Naive thymus-derived CD4-positive, alpha-beta T cell (primary cell): ENCODE results near the gene TACSTD2. TPM values are rescaled to one million over a fixed set of nuclear protein-coding genes. Genes with fewer than 3 reads are reported as not detected.

Experiments
- ATAC-seq: fragments of 150-1000 bp; cut with Tn5 transposase; 2 replicates; pipeline ENCODE4 v1.10.0; 2021; ENCODE audit warnings: mild to moderate bottlenecking, moderate library complexity
- CTCF ChIA-PET: fragments of 350-600 bp; sonication (Branson Sonifier 250); formaldehyde crosslinking; loops from one replicate; lab custom pipeline; 2021; ENCODE audit warnings: antibody characterized with exemption; lab: Charles Lee
- POLR2A ChIA-PET: fragments of 350-600 bp; sonication (Branson Sonifier 250); formaldehyde crosslinking; loops from one replicate; lab custom pipeline; 2021; ENCODE audit warnings: antibody characterized with exemption, inconsistent platforms; lab: Charles Lee
- DNase-seq, 9 donors: peaks; one replicate each; pipeline versions ENCODE4 v3.0.0 to v3.0.0-alpha.2; 2020 to 2022; ENCODE audit warnings: mixed read lengths in 1 of 9
- H3K27ac ChIP-seq: one replicate; pipeline ENCODE4 v1.7.0; 2013; ENCODE audit warnings: mild to moderate bottlenecking, low read depth, low read length, moderate library complexity
- H3K27me3 ChIP-seq, 2 donors: one replicate each; pipeline ENCODE4 v1.7.0; 2013; ENCODE audit warnings: low read length in 2 of 2, mild to moderate bottlenecking in 2 of 2, moderate library complexity in 2 of 2; ENCODE audit not compliant: control insufficient read depth in 2 of 2, insufficient read depth in 2 of 2
- H3K36me3 ChIP-seq, 3 experiments: 1 replicate in 2 of 3; 2 replicates in 1 of 3; pipeline ENCODE4 v1.7.0; 2013; ENCODE audit warnings: low read length in 3 of 3, mild to moderate bottlenecking in 3 of 3, moderate library complexity in 1 of 3; ENCODE audit not compliant: insufficient read depth in 3 of 3, control insufficient read depth in 2 of 3
- H3K4me1 ChIP-seq, 2 donors: one replicate each; pipeline ENCODE4 v1.7.0; 2013; ENCODE audit warnings: low read length in 2 of 2, mild to moderate bottlenecking in 2 of 2, moderate library complexity in 1 of 2; ENCODE audit not compliant: control insufficient read depth in 2 of 2, insufficient read depth in 2 of 2
- H3K4me3 ChIP-seq: 2 replicates; pipeline ENCODE4 v1.7.0; 2013; ENCODE audit warnings: mild to moderate bottlenecking, low read length
- H3K9me3 ChIP-seq, 3 experiments: 1 replicate in 2 of 3; 2 replicates in 1 of 3; pipeline ENCODE4 v1.7.0; 2013; ENCODE audit warnings: low read length in 3 of 3; ENCODE audit not compliant: control insufficient read depth in 2 of 3
- H3K27ac Mint-ChIP-seq, 9 donors: one replicate each; pipeline ENCODE4 v1.8.0; 2020 to 2022; ENCODE audit warnings: mixed read lengths in 9 of 9, mild to moderate bottlenecking in 8 of 9, moderate library complexity in 5 of 9, inconsistent platforms in 2 of 9
- H3K27me3 Mint-ChIP-seq, 5 donors: one replicate each; pipeline ENCODE4 v1.8.0; 2021 to 2022; ENCODE audit warnings: mixed read lengths in 5 of 5, mild to moderate bottlenecking in 1 of 5
- H3K36me3 Mint-ChIP-seq, 5 donors: one replicate each; pipeline ENCODE4 v1.8.0; 2020 to 2022; ENCODE audit warnings: mixed read lengths in 5 of 5, mild to moderate bottlenecking in 3 of 5, inconsistent platforms in 1 of 5
- H3K4me1 Mint-ChIP-seq, 7 donors: one replicate each; pipeline ENCODE4 v1.8.0; 2020 to 2022; ENCODE audit warnings: mixed read lengths in 7 of 7, mild to moderate bottlenecking in 3 of 7, inconsistent platforms in 1 of 7
- H3K4me3 Mint-ChIP-seq, 10 donors: one replicate each; pipeline ENCODE4 v1.8.0; 2020 to 2022; ENCODE audit warnings: mild to moderate bottlenecking in 10 of 10, mixed read lengths in 10 of 10, moderate library complexity in 6 of 10, inconsistent platforms in 2 of 10
- H3K9me3 Mint-ChIP-seq, 11 donors: one replicate each; pipeline ENCODE4 v1.8.0; 2020 to 2022; ENCODE audit warnings: mixed read lengths in 11 of 11, mild to moderate bottlenecking in 4 of 11, inconsistent platforms in 1 of 11, moderate library complexity in 1 of 11
- intact Hi-C, 2 donors: fragments of 100-400 bp; cut with micrococcal nuclease; formaldehyde crosslinking; loops; one replicate each; pipeline ENCODE4 v1.15.1; 2023
- polyA plus RNA-seq, 2 donors: library from polyadenylated mRNA; unstranded; fragments of 300-500 nt; fragmentation: Illumina TruSeq; gene quantifications; one replicate each; pipeline ENCODE4 v1.2.3, GENCODE V29; 2021
- total RNA-seq, 6 experiments: library from RNA in 5 of 6; stranded (reverse) in 5 of 6; gene quantifications; 1 replicate in 5 of 6; 2 replicates in 1 of 6; pipeline ENCODE4 v1.2.3 and lab custom pipeline; 2021 to 2026

Gene TACSTD2
- total and polyA plus RNA-seq, 7 experiments from 2014 or later = 0.42 TPM; not detected in 6

DNA sequence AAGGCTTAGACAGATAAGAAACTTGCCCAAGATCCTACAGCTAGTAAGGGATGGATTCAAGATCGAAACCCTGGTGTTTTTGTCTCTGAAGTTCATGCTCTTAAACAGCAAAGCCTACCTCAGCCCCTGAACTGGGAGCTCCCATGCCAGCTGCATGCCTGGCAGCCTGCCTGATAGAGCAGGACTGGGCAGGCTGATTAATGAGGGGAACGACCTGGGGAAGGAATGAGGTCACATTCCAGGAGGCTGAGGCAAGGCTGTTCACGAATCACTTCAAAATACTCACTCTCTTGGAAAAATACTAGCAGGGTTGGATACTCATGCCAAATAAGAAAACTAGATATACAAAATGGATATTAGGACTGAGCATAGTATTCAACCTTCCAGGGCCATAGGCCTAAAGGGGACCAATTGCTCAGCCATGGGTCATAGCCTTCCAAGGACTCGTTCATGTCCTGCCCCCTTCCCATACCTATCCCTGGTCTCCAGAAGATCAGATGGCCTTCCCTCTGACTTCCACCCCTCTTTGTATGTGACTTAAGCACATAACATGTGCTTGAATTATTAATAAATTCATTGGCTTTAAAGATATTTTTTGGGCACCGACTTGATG lies 15.6 kb upstream of the TACSTD2 start:
- Histone ChIP-seq H3K4me1 (no peaks in the 10 kb centered on the region), H3K27me3 (no peaks in the 10 kb centered on the region), H3K27ac (no peak overlapping the region), H3K36me3 (no peaks in the 10 kb centered on the region), H3K9me3 (no peaks in the 10 kb centered on the region), H3K4me3 (no peak overlapping the region)
- Mint-ChIP-seq H3K4me1 (peaks cover 0 to under 1% (median 0%) of the 10 kb centered on the region in 7 donors), H3K4me3 (no peak overlapping the region), H3K9me3 (no peaks in the 10 kb centered on the region), H3K27me3 (peaks cover 9 to 42% (median 24%) of the 10 kb centered on the region in 5 donors), H3K36me3 (no peaks in the 10 kb centered on the region), H3K27ac (no peak overlapping the region)
- intact Hi-C loops = no loop called here
- DNase-seq (no peak), ATAC-seq (no peak)
- CTCF ChIA-PET = interaction anchor here (0.7 kb wide), 2 partner anchors 36 to 177 kb away, joined by 3 read pairs; no protein-coding TSS in a partner anchor
- POLR2A ChIA-PET = no interaction called here

DNA sequence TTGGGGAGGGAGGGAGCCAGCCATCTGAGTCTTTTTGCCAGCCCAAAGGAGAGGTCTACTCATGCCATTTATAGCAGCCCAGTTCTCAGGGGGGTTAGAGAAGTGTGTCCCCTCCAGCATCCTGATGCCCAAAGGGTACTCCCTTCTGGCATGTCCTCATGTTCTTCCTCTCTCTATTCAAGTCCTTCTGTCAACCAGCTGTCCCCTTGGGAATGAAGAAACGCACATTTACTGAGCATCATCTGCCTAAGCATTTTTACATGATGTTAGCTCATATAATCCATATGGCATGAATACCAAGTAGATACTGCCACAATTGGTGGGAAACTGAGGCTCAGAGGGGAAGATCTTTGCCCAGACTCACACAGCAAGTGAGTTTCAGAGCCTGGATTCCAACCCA lies 14.8 kb upstream of the TACSTD2 start:
- ChIA-PET POLR2A (no interaction called here), CTCF (interaction anchor here (0.7 kb wide), 2 partner anchors 36 to 178 kb away, joined by 3 read pairs; no protein-coding TSS in a partner anchor)
- Histone ChIP-seq H3K9me3 (no peaks in the 10 kb centered on the region), H3K36me3 (no peaks in the 10 kb centered on the region), H3K27ac (no peak overlapping the region), H3K4me3 (no peak overlapping the region), H3K4me1 (no peaks in the 10 kb centered on the region), H3K27me3 (no peaks in the 10 kb centered on the region)
- ATAC-seq (no peak), DNase-seq (no peak)
- H3K36me3 Mint-ChIP-seq = no peaks in the 10 kb centered on the region
- H3K4me3 Mint-ChIP-seq = no peak overlapping the region
- H3K9me3 Mint-ChIP-seq = no peaks in the 10 kb centered on the region
- intact Hi-C loops = no loop called here
- peaks cover 14 to 44% (median 20%) of the 10 kb centered on the region in 5 donors for H3K27me3 Mint-ChIP-seq
- H3K4me1 Mint-ChIP-seq = no peaks in the 10 kb centered on the region
- no peak overlapping the region for H3K27ac Mint-ChIP-seq

DNA sequence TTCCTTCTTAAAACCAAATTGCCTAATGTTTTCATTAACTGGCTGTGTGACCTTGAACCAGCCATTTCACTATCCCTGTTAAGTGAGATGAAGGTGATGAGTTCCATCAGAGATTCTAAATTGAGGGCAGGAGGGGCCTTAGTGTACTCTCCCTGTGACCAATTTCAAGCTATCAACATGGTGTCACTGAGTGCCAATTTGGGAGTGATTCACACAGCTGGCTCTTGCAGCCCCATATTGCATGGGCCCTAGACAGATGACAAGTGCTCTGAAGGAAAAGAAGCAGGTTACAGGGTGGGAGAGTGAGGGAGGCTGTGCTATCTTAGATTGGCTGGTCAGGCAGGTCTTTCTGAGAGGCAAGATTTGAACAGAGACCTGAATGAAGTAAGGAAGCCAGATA lies 13.0 kb upstream of the TACSTD2 start:
- no peaks in the 10 kb centered on the region for H3K4me1 ChIP-seq
- H3K36me3 Mint-ChIP-seq = no peaks in the 10 kb centered on the region
- no peak overlapping the region for H3K27ac ChIP-seq
- POLR2A ChIA-PET = interaction anchor here (0.8 kb wide), 1 partner anchor 19 kb away, joined by 3 read pairs; no protein-coding TSS in a partner anchor
- DNase-seq (no peak), ATAC-seq (no peak)
- no peaks in the 10 kb centered on the region for H3K9me3 ChIP-seq
- peaks cover 0 to 5% (median 0%) of the 10 kb centered on the region in 7 donors for H3K4me1 Mint-ChIP-seq
- no peaks in the 10 kb centered on the region for H3K36me3 ChIP-seq
- H3K9me3 Mint-ChIP-seq = no peaks in the 10 kb centered on the region
- no peak overlapping the region for H3K4me3 ChIP-seq
- no peak overlapping the region for H3K4me3 Mint-ChIP-seq
- CTCF ChIA-PET = no interaction called here
- no peaks in the 10 kb centered on the region for H3K27me3 ChIP-seq
- intact Hi-C loops = no loop called here
- peaks cover 19 to 59% (median 22%) of the 10 kb centered on the region in 5 donors for H3K27me3 Mint-ChIP-seq
- no peak overlapping the region for H3K27ac Mint-ChIP-seq

DNA sequence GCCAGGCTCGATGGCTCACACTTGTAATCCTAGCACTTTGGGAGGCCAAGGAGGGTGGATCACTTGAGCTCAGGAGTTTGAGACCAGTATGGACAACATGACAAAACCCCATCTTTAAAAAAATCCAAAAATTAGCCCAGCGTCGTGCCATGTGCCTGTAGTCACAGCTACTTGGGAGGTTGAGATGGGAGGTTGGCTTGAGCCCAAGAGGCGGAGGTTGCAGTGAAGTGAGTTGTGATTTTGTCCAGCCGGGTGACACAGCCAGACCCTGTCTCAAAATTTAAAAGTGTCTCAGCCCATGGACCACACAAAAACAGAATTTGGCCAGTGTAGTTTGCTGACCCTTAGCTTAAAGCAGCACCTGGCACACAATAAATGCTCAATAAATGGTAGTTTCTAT lies 11.3 kb upstream of the TACSTD2 start:
- no peaks in the 10 kb centered on the region for H3K27me3 ChIP-seq
- no peaks in the 10 kb centered on the region for H3K9me3 ChIP-seq
- CTCF ChIA-PET = no interaction called here
- H3K27ac ChIP-seq = no peak overlapping the region
- H3K4me1 Mint-ChIP-seq = peaks cover 0 to 18% (median 0%) of the 10 kb centered on the region in 7 donors
- H3K27me3 Mint-ChIP-seq = peaks cover 16 to 64% (median 38%) of the 10 kb centered on the region in 5 donors
- H3K4me3 ChIP-seq = no peak overlapping the region
- peaks cover 0 to 5% (median 0%) of the 10 kb centered on the region in 11 donors for H3K9me3 Mint-ChIP-seq
- H3K27ac Mint-ChIP-seq = no peak overlapping the region
- H3K4me1 ChIP-seq = no peaks in the 10 kb centered on the region
- no peaks in the 10 kb centered on the region for H3K36me3 ChIP-seq
- H3K4me3 Mint-ChIP-seq = no peak overlapping the region
- intact Hi-C loops = no loop called here
- no peak for DNase-seq
- ATAC-seq = no peak
- POLR2A ChIA-PET = no interaction called here
- peaks cover 0 to 2% (median 0%) of the 10 kb centered on the region in 5 donors for H3K36me3 Mint-ChIP-seq

DNA sequence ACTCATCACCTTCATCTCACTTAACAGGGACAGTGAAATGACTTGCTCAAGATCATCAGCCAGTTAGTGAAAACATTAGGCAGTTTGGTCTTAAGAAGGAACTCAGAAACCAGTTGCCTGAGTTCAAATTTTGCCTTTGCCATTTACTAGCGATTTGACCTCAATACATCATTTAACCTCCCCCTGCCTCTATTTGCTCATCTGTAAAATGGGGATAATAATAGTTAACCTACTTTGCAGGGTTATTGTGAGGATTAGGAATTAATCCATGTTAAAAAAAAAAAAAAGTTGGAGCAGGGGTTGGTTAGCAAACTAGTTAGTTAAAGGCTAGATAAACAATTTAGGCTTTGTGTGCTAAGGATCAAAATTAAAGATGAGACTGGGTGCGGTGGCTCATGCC lies 10.6 kb upstream of the TACSTD2 start:
- Histone ChIP-seq H3K27ac (no peak overlapping the region), H3K27me3 (no peaks in the 10 kb centered on the region), H3K4me1 (no peaks in the 10 kb centered on the region), H3K9me3 (no peaks in the 10 kb centered on the region), H3K4me3 (no peak overlapping the region), H3K36me3 (no peaks in the 10 kb centered on the region)
- peaks cover 14 to 59% (median 41%) of the 10 kb centered on the region in 5 donors for H3K27me3 Mint-ChIP-seq
- peaks cover 0 to 5% (median 0%) of the 10 kb centered on the region in 11 donors for H3K9me3 Mint-ChIP-seq
- H3K4me3 Mint-ChIP-seq = no peak overlapping the region
- peaks cover 0 to 19% (median 0%) of the 10 kb centered on the region in 7 donors for H3K4me1 Mint-ChIP-seq
- ChIA-PET POLR2A (no interaction called here), CTCF (no interaction called here)
- ATAC-seq = no peak
- no peak overlapping the region for H3K27ac Mint-ChIP-seq
- no peak for DNase-seq
- H3K36me3 Mint-ChIP-seq = peaks cover 0 to 2% (median 0%) of the 10 kb centered on the region in 5 donors
- intact Hi-C loops = no loop called here

DNA sequence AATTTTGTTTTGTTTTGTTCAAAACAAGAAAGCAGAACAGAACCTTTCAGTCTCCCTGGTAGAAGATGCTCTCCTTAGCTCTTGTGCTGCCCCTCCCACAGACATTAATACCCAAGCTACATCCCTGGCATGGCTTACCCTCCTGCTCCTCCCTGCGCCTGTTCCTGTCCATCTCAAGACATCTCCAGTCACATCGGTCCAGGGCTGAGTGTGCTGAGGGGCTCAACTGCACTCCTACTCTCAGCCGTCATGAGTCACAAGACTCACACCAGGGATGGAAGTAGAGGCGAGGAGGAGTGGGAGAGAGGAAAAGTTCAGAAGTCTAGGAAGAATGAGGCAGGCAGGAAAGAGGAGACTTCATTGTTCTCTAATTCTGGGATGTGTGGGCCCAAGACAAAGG lies 9.2 kb upstream of the TACSTD2 start:
- H3K36me3 Mint-ChIP-seq = peaks cover 0 to 2% (median 0%) of the 10 kb centered on the region in 5 donors
- DNase-seq (no peak), ATAC-seq (no peak)
- Histone ChIP-seq H3K9me3 (no peaks in the 10 kb centered on the region), H3K4me1 (no peaks in the 10 kb centered on the region), H3K36me3 (no peaks in the 10 kb centered on the region), H3K4me3 (no peak overlapping the region), H3K27ac (no peak overlapping the region), H3K27me3 (no peaks in the 10 kb centered on the region)
- H3K4me3 Mint-ChIP-seq = no peak overlapping the region
- H3K9me3 Mint-ChIP-seq = peaks cover 0 to 5% (median 0%) of the 10 kb centered on the region in 11 donors
- H3K27ac Mint-ChIP-seq = no peak overlapping the region
- H3K27me3 Mint-ChIP-seq = peaks cover 21 to 60% (median 41%) of the 10 kb centered on the region in 5 donors
- peaks cover 0 to 19% (median 0%) of the 10 kb centered on the region in 7 donors for H3K4me1 Mint-ChIP-seq
- POLR2A ChIA-PET = no interaction called here
- CTCF ChIA-PET = no interaction called here
- intact Hi-C loops = no loop called here
